OCI-M1 (cell line): ENCODE measurements around the gene NDUFA8.
A peak's percentile ranks its signal among the peaks of the same experiment; 100 is the strongest.

Experiments
- DNase-seq: peaks from one replicate; lab custom pipeline; 2025; lab: John Stamatoyannopoulos, UW

The NDUFA8 gene

DNA sequence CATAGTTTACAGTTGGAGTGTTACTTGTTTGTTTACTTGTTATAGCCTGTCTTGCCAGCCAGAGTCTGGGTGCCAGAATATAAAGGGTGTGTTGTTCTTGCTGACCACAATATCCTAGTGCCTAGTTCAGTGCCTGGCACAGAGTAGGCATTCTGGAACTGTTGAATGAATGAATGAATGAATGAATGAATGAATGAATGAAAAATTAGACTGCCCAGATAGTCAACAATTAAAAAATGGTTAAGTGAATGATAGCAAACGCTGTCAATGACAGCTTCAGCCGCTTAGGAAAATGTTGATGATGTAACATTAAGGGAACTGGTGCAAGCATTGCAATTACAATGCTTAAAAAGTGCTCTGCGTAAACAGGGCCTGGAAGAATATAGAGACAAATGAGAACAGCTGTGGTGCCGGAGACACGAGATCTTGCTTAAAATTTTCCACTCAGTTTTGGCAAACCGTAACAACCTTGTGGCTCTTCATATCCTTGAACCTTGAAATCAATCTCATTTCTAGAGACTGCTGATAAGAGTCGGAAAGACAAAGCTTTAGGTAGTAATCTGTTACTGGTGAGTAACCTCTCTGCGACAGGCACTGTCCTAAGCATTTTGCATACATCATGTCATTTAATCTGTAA lies 61.8 kb downstream of the NDUFA8 start:
- peak; percentile 60 for DNase-seq

DNA sequence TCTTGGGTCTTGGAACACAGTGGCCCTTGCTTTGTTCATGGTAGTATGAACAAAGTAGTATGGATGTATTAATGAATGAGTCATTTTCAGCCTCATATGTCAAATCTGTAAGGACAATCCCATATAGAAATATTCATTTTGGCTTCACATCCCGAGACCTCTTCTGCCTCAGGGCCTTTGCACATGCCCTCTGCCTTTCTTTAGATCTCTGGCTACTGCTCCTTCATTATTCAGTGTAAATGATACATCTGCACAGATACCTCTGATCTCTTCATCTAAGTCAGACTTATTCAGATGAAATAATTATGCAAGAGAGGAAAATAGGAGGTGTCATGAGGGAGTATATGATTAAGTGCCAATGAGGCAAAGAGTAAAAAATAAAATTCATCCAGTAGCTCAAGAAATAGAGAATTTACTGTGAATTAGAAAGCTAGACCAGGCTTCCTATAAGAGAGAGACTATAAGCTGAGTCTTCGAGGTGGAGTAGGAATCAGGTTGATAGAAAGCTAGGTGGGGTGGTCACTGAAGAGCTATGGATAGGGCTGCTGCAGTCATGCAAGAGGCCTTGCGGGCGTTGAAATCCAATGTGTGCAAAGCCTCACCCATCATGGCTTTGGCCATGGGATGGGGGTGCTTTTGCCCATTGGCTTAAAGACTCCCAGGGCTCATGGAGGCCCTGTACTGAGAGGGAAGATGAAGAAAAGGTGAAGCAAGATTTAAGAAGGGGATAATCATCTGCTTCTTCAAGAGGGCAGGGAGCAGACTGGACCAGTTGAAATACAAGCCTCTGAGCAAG lies 62.8 kb downstream of the NDUFA8 start:
- no peak for DNase-seq

DNA sequence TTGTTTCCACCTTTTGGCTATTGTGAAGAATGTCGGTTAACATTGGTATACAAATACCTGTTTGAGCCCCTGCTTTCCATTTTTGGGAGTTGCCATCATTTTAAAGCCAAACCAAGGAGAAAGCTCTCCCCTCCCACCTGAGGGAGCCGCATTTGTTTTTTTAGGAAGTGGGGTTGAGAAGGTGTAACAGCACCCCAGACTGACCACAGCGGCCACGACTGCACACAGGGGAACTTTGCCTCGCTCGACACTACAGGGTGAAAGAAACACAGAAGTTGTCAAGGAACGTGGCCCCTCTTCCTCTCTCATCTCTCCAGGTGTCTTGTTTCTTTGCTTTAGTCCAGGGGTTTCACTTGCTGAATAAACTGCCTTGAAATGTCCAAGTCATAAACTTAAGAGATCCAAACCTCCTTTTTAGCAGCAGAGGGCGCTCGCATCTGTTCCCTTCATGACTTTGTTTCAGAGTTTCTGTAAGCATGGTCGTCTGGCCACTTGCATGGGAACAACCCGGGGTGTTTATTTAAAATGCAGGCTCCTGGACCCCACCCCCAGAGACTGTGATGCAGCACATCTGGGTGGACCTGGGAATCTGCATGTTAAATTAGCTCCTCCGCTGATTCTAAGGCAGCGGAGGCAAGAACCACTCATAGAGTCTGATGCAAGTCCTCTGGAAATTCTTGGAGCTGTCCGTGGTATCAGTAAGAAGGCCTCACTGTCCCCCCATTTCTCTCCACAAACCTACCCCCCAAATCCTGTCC lies 64.4 kb downstream of the NDUFA8 start:
- DNase-seq: peak; percentile 83
